Stimulated activated CD4-positive, alpha-beta T cell treated with anti-CD3 and anti-CD28 coated beads, Interleukin-1b, Interleukin-23, amount 100 ng/mL, for 4 hours (primary cell): ENCODE measurements around the gene AP2B1.
"Not testable (repeated sequence)": the region's sequence is repeated elsewhere in the genome, so short reads cannot be mapped to it uniquely, and the experiment has no call there.

Source experiments
- DNase-seq, 2 donors: peaks; one replicate each; pipeline ENCODE4 v3.0.0-alpha.2; 2020; ENCODE audit warnings: low read depth in 2 of 2

Gene AP2B1

DNA sequence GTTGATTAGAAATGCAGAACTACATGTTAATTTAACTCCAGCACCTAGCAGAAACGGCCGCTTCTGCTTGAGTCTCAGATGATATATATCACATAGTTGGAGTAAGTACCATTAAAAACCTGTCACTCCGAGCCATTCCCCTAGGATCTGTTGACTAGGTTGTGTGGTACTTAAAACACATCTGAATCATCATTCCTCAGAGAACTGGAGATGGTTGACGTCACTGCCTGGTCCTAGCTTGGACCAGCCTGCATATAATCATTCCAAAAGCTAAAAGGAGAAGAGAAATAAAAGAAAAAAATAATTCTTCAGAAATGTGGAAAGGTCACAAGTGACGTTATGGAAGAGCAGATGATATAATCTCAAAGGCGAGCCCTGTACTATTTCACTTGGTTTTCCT is 113.0 kb downstream of the AP2B1 start:
- no peak for DNase-seq

GRCh38 chr17:35701491-35701890 is 114.4 kb downstream of the AP2B1 start:
- DNase-seq, result no peak

GRCh38 chr17:35703308-35703707 is 116.2 kb downstream of the AP2B1 start:
- not testable (repeated sequence) for DNase-seq

- no peak for DNase-seq
Measured at GRCh38 chr17:35705230-35705629, 118.1 kb downstream of the AP2B1 start.

GRCh38 chr17:35705705-35706104 is 118.6 kb downstream of the AP2B1 start:
- no peak for DNase-seq

- DNase-seq, result no peak
Measured at GRCh38 chr17:35708149-35708548, 121.0 kb downstream of the AP2B1 start.

DNA sequence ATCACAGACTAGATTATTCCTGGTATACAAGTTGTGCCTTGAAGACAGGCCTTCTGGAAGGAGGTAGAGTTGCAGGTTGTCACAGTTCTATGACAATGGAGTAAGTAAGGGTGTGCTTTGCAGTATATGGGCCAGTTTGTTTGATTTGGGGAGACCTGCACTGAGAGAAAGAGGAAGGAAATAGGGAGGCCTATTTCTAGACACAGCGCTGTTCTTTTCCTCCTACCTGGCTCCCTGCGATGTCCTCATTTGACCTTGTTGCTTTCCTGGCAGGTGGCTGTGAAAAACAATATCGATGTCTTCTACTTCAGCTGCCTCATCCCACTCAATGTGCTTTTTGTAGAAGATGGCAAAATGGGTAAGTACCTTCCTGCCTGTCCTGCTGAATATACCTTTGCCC is 121.8 kb downstream of the AP2B1 start:
- no peak for DNase-seq

- DNase-seq, result no peak
Measured at GRCh38 chr17:35709874-35710273, 122.8 kb downstream of the AP2B1 start.

DNA sequence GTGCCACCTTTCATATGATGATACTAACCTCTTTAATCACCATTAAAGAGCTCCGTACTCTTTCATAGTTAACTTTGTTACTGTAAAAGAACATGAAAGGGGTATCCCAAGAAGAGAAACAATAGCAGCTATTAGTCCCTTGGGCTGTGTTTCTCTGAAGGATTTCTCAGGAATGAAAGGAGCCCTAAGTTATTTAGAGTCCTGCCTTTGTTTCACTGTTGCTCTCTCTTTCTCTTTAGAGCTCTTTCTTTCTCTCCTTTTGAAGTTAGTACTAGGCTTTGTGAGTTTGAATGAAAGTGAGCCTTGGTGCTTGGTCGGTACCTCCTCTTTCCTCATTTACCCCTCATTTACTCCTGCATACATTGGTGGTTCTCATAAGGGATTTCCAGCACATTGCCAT is 123.8 kb downstream of the AP2B1 start:
- DNase-seq, result no peak

- no peak for DNase-seq
Measured at GRCh38 chr17:35713069-35713728, 126.1 kb downstream of the AP2B1 start.

- DNase-seq, result no peak
Measured at GRCh38 chr17:35714988-35715387, 127.9 kb downstream of the AP2B1 start.

GRCh38 chr17:35715416-35715815 is 128.3 kb downstream of the AP2B1 start:
- DNase-seq, result no peak

- no peak for DNase-seq
Measured at GRCh38 chr17:35716173-35716572, 129.1 kb downstream of the AP2B1 start.

DNA sequence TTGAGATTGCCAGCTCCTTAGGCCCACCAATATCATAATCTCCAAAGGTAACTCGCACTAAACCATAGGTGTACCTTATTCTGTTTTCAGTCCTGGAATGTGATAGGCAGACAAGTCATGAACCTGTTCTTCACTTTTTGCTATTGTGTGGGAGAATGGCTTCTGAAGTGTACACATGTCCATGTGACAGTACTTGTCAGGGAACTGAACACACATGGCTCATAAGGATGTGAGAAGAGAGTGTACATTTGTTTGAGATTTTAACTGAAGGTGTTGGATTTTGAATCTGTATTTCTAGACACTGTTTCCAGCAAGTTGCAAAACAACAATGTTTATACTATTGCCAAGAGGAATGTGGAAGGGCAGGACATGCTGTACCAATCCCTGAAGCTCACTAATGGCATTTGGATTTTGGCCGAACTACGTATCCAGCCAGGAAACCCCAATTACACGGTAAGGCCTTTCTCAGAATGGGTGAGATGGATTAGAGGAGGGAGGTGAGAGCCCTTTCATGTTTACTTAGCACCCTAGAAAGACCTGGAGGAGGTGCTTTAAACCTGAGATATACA is 129.9 kb downstream of the AP2B1 start:
- DNase-seq, result no peak

DNA sequence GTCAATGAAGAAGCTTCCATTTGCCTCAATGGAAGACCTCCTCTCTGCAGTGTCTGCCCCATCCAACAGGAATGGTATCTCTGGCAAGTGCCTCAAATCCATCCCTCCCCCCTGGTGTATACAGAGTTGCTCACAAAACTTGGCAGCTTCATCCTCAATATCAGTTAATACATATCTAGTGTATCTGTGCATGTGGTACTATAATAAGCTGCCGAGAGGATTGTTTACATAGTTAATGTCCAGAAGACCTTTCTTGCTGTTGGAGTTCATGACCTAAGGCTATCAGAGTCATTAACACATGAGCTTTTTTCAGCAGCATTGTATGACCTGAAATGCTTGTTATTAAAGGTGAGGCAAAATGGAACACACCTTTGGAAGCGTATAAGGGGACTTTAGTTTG is 130.4 kb downstream of the AP2B1 start:
- no peak for DNase-seq

- no peak for DNase-seq
Measured at GRCh38 chr17:35723735-35724134, 136.6 kb downstream of the AP2B1 start.

GRCh38 chr17:35725058-35725457 is 137.9 kb downstream of the AP2B1 start:
- DNase-seq, result no peak

DNA sequence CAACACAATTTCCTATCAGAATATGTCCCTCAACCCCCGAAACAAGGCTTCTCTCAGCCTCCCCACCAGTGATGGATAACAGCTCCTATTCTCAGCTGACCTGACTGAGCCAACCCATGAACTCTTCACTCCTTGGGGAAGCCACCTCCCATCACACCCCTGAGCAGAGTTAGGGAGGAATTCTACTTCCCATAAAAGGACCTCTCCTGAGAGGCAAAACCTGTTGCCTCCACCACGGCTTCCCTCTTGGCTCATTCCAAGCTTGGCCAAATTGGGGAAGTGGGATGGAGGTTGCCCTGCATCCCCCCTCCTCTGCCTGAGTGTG is 138.6 kb downstream of the AP2B1 start:
- no peak for DNase-seq

GRCh38 chr17:35726127-35726952 is 139.2 kb downstream of the AP2B1 start:
- no peak for DNase-seq

DNA sequence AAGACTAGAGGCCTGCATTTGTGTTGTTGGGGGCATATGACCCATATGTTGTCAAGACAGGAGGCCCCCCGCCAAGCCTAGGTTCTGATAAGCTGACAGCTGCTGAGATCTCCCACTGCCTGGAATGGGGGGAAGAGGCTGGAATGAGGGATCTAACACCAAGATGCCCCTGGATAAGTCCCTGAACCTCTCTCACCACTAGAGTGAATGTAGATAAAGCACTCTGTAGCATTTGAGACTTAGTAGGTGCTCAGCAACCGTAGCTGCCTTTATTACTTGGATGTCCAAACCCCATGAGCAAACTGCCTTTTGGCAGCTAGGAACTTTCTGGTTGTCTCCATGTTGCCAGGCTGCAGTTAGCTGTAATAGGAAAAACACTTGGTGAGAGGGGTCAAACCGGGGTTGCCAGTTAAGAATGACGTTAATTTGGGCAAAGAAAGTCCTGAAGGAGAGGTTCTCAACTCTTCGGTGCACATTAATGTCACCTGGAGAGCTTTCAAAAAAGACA is 139.9 kb downstream of the AP2B1 start:
- no peak for DNase-seq

DNA sequence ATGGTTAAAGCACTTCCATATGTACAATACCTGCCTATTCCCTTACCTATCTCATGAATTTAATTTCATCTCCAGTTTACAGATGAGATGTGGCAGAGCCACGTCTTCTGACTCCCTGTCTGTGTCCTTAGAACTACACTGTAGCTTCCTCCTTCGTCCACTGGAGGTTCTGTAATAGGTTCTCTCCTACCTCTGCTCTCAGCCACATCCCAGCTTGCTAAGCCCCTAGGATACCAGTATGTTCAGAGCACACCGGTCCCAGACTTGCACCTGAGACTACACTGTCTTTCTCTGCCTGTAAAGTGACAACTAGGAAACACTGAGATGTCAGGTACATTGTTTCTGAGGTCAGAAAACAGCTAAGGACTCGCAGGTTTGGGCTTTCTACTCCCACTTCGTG is 140.5 kb downstream of the AP2B1 start:
- no peak for DNase-seq

DNA sequence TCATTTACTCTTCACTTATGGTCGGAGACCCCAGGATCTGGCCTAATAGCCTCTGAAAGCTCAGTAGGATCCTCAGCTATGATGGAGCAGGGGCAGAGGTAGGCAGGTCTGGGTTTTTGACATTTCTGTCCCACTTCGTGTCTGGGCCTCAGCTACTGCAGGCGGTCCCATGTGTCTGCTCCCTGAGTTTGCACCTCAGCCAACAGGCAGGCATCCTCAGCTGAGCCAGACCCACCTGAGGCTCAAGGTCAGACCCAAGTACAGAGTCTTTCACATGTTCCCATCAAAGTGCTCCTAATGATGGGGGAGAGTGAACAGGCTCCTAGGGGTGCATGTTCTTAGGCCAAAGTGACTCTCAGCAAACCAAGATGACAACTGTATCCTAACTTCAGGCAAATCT is 141.4 kb downstream of the AP2B1 start:
- DNase-seq, result no peak

DNA sequence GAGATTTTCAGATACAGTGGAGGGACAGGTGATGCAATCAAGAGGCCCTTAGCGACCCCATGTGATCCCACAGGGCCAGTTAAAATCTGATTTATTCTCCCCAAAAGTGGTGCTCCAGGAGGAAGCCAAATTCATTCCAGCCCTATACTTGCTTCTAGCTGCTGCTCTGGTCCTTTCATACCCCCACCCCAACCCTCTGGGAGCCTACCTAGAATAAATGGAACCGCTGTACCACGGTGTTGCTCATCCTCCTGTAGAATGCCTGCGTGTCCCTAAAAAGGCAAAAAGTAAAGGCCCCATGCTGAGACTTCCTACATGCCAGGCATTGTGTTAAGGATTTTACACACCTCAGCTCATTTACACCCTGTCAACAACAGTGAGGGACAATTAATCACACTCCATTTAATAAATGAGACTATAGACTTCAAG is 142.3 kb downstream of the AP2B1 start:
- no peak for DNase-seq
